GM23338 (cell line): ENCODE data around the gene AZIN2.

Source experiments
- EZH2 ChIP-seq: fragments of 200-600 bp; sonication (generic); IDR thresholded peaks from one replicate; pipeline ENCODE4 v1.8.0; 2017; ENCODE audit warnings: antibody characterized with exemption, mild to moderate bottlenecking, low read depth; ENCODE audit not compliant: unreplicated experiment
- REST ChIP-seq: IDR thresholded peaks from one replicate; pipeline ENCODE4 v1.6.1; 2018; ENCODE audit warnings: antibody characterized with exemption; ENCODE audit not compliant: unreplicated experiment
- TF ChIP-seq, protein P1 (sequence below), 2 experiments: fragments of 200-600 bp in 1 of 2; sonication (generic) in 1 of 2; conservative IDR thresholded peaks; 2 replicates each; pipeline versions ENCODE4 v1.5.1 to v1.6.1; 2016 to 2017; ENCODE audit warnings: antibody characterized with exemption in 2 of 2, low read depth in 2 of 2, mild to moderate bottlenecking in 2 of 2, moderate library complexity in 1 of 2

DNA sequence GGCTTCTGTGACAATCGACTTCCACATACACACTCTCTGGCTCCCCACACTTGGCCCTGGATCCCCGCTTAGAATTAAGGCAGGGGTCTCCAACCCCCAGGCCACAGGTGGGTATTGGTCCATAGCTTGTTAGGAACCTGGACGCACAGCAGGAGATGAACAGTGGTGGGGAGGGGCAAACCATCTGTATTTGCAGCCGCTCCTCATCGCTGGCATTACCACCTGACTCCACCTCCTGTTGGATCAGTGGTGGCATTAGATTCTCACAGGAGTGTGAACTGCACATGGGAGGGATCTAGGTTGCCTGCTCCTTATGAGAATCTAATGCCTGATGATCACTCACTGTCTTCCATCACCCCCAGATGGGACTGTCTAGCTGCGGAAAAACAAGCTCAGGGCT, 84.9 kb downstream of the AZIN2 start:
- TF ChIP-seq REST (no peak), EZH2 (no peak)
- TF ChIP-seq, protein P1, sequence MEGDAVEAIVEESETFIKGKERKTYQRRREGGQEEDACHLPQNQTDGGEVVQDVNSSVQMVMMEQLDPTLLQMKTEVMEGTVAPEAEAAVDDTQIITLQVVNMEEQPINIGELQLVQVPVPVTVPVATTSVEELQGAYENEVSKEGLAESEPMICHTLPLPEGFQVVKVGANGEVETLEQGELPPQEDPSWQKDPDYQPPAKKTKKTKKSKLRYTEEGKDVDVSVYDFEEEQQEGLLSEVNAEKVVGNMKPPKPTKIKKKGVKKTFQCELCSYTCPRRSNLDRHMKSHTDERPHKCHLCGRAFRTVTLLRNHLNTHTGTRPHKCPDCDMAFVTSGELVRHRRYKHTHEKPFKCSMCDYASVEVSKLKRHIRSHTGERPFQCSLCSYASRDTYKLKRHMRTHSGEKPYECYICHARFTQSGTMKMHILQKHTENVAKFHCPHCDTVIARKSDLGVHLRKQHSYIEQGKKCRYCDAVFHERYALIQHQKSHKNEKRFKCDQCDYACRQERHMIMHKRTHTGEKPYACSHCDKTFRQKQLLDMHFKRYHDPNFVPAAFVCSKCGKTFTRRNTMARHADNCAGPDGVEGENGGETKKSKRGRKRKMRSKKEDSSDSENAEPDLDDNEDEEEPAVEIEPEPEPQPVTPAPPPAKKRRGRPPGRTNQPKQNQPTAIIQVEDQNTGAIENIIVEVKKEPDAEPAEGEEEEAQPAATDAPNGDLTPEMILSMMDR (conservative IDR thresholded peaks at IDR 0.05; ENCODE audit: low read depth in 2 of 2): no peak
